A673 (cell line): ENCODE results near the gene MYMK. TPM values are rescaled to one million over a fixed set of nuclear protein-coding genes. Genes with fewer than 3 reads are reported as not detected.

Experiments
- BruUV-seq: library from RNA; stranded (reverse); fragments of 400-500 nt; replicated peaks from 2 replicates; lab custom pipeline; 2021; lab: Mats Ljungman, UMichigan
- CTCF ChIA-PET: fragments of 300-600 bp; sonication (Branson Sonifier 250); formaldehyde crosslinking; loops from one replicate; lab custom pipeline; 2022; ENCODE audit warnings: antibody characterized with exemption; lab: Charles Lee
- POLR2A ChIA-PET: fragments of 300-600 bp; sonication (Branson Sonifier 250); formaldehyde crosslinking; loops from one replicate; lab custom pipeline; 2022; ENCODE audit warnings: antibody characterized with exemption; ENCODE audit not compliant: low non-redundant PET; lab: Charles Lee
- DNase-seq: peaks from one replicate; pipeline ENCODE4 v3.0.0-alpha.2; 2015; ENCODE audit warnings: low spot score
- H3K27ac ChIP-seq: fragments of 200-600 bp; sonication (generic); 2 replicates; pipeline ENCODE4 v1.5.1; 2016; ENCODE audit warnings: mixed run types, low read depth, mild to moderate bottlenecking, mixed read lengths, antibody characterized with exemption, low read length; ENCODE audit not compliant: poor library complexity, severe bottlenecking
- H3K27me3 ChIP-seq: fragments of 200-600 bp; sonication (generic); replicated peaks from 2 replicates; pipeline ENCODE4 v1.6.1; 2017; ENCODE audit warnings: mixed run types, low read depth, mild to moderate bottlenecking, mixed read lengths, antibody characterized with exemption, low read length; ENCODE audit not compliant: insufficient read depth, poor library complexity
- H3K36me3 ChIP-seq: fragments of 200-600 bp; sonication (generic); 2 replicates; pipeline ENCODE4 v1.6.1; 2016; ENCODE audit warnings: mixed run types, mild to moderate bottlenecking, mixed read lengths, antibody characterized with exemption, low read length; ENCODE audit not compliant: insufficient read depth, poor library complexity, severe bottlenecking
- H3K4me1 ChIP-seq: fragments of 200-600 bp; sonication (generic); 2 replicates; pipeline ENCODE4 v1.6.1; 2017; ENCODE audit warnings: mixed run types, mild to moderate bottlenecking, mixed read lengths, antibody characterized with exemption, low read length; ENCODE audit not compliant: insufficient read depth, poor library complexity, severe bottlenecking
- H3K4me3 ChIP-seq: fragments of 200-600 bp; sonication (generic); 2 replicates; pipeline ENCODE4 v1.5.1; 2016; ENCODE audit warnings: low read depth, mixed run types, mild to moderate bottlenecking, mixed read lengths, low read length; ENCODE audit not compliant: poor library complexity, severe bottlenecking
- H3K9me3 ChIP-seq: fragments of 200-600 bp; sonication (generic); 2 replicates; pipeline ENCODE4 v1.6.1; 2016; ENCODE audit warnings: mixed run types, low read depth, mild to moderate bottlenecking, mixed read lengths, antibody characterized with exemption, low read length; ENCODE audit not compliant: poor library complexity, severe bottlenecking
- EZH2 ChIP-seq: fragments of 200-600 bp; sonication (generic); IDR thresholded peaks from 2 replicates; pipeline ENCODE4 v1.6.1; 2017; ENCODE audit warnings: borderline replicate concordance, low read depth, mild to moderate bottlenecking, mixed read lengths, antibody characterized with exemption, low read length; ENCODE audit not compliant: poor library complexity, severe bottlenecking
- intact Hi-C: fragments of 100-400 bp; cut with micrococcal nuclease; formaldehyde crosslinking; loops from one replicate; pipeline ENCODE4 v1.10.0; 2022; ENCODE audit not compliant: unreplicated experiment
- total RNA-seq: library from RNA; stranded (reverse); gene quantifications from 2 replicates; pipeline ENCODE4 v1.2.3, GENCODE V29; 2021
- TF ChIP-seq, protein P1 (sequence below): fragments of 300-800, 200-600 bp; sonication (generic); conservative IDR thresholded peaks from 2 replicates; pipeline ENCODE4 v1.5.1; 2017; ENCODE audit warnings: low read depth, mild to moderate bottlenecking, antibody characterized with exemption, low read length, moderate library complexity, mixed read lengths

The MYMK gene
- total RNA-seq, 1 experiment from 2014 or later, result not detected

DNA sequence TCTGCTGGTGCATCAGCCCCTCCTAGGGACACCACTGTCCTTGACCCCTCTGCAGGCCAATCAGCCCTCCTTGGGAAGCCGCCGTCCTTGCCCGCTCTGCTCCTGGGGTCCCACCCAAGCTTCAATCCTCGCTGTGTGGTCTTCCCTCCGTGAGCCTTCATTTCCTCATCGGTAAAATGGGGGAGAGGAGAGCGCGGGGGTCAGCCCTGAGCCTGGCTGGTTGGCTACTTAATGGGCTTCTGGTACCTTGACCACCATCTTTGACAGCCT, 33.2 kb downstream of the MYMK start:
- TF ChIP-seq EZH2, result no peak
- TF ChIP-seq, protein P1, sequence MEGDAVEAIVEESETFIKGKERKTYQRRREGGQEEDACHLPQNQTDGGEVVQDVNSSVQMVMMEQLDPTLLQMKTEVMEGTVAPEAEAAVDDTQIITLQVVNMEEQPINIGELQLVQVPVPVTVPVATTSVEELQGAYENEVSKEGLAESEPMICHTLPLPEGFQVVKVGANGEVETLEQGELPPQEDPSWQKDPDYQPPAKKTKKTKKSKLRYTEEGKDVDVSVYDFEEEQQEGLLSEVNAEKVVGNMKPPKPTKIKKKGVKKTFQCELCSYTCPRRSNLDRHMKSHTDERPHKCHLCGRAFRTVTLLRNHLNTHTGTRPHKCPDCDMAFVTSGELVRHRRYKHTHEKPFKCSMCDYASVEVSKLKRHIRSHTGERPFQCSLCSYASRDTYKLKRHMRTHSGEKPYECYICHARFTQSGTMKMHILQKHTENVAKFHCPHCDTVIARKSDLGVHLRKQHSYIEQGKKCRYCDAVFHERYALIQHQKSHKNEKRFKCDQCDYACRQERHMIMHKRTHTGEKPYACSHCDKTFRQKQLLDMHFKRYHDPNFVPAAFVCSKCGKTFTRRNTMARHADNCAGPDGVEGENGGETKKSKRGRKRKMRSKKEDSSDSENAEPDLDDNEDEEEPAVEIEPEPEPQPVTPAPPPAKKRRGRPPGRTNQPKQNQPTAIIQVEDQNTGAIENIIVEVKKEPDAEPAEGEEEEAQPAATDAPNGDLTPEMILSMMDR, result no peak
- intact Hi-C loops, result no loop called here
- POLR2A ChIA-PET, result no interaction called here
- Histone ChIP-seq H3K27ac (no peak overlapping the region), H3K27me3 (no peaks in the 10 kb centered on the region), H3K4me1 (no peaks in the 10 kb centered on the region), H3K4me3 (no peak overlapping the region), H3K36me3 (no peaks in the 10 kb centered on the region), H3K9me3 (no peaks in the 10 kb centered on the region)
- BruUV-seq, result no TSS peak
- CTCF ChIA-PET, result no interaction called here
- no peak for DNase-seq

DNA sequence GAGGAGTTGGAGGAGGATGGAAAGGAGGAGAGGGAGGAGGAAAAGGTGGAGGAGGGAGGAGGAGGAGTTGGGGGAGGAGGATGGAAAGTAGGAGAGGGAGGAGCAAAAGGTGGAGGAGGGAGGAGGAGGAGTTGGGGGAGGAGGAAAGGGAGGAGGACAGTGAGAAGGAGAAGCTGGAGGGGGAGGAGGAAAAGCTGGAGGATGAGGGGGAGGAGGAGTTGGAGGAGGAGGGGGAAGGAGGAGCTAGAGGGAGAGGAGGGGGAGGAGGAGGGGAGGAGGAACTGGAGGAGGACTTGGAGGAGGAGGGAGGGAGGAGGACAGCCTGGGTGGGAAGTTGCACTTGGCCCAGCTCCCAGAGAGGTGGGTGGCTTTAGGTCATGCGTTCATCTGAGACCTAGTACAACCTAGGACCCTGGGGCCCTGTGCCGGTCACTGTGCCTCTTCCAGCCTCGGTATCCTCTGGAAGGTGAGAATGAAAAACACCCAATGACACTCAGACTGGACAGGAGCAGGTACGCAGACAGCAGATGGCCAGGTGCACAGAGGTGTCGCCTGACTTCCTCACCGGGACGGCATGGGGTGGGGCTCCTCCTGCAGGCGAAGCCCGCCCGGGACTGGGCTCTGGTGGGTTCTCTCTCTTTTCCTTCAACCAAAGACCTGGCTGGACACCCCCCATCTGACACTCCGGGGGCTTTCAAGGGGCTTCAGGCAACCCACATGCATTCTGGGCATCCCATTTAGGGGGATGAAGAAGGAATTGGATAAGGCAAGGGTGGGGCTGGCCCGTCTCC, 33.7 kb downstream of the MYMK start:
- H3K4me3 ChIP-seq, result no peak overlapping the region
- ChIA-PET CTCF (interaction anchor here (0.7 kb wide), 1 partner anchor 301 kb away, joined by 5 read pairs; no protein-coding TSS in a partner anchor), POLR2A (interaction anchor here (0.6 to 0.7 kb wide), 2 partner anchors 87 to 205 kb away, joined by 5 to 22 read pairs; no protein-coding TSS in a partner anchor)
- H3K27me3 ChIP-seq, result no peaks in the 10 kb centered on the region
- H3K4me1 ChIP-seq, result no peaks in the 10 kb centered on the region
- TF ChIP-seq, protein P1, result no peak
- no peak for TF ChIP-seq EZH2
- BruUV-seq, result no TSS peak
- no peaks in the 10 kb centered on the region for H3K36me3 ChIP-seq
- peak; percentile 22 for DNase-seq
- no peak overlapping the region for H3K27ac ChIP-seq
- intact Hi-C loops, result no loop called here
- no peaks in the 10 kb centered on the region for H3K9me3 ChIP-seq

DNA sequence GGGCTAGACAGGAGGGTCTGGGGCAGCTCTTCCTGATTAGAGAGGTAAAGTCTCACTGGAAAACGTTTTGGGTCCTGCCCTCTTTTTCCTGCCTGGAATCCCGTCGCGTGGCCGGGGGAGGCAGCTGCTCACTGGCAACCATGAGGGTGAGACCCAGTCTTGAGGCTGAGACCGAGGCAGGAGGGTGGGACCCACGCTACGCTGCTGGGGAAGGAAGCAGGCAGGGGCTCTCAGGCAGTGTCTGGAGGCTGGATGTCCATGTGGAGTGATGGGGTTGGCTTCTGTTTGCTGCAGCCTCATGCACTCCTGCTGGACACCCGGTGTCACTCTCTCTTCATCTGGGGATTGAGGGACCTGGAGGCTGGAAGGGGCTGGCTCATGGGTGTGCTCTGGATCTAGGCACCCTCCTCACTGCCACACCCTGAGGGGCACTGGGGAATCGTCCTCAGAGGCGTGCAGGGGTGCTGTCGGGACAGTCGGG, 34.5 kb downstream of the MYMK start:
- BruUV-seq, result no TSS peak
- H3K27ac ChIP-seq, result no peak overlapping the region
- H3K4me3 ChIP-seq, result no peak overlapping the region
- no peaks in the 10 kb centered on the region for H3K9me3 ChIP-seq
- H3K4me1 ChIP-seq, result no peaks in the 10 kb centered on the region
- ChIA-PET CTCF (no interaction called here), POLR2A (interaction anchor here (0.6 kb wide), 1 partner anchor 205 kb away, joined by 5 read pairs; no protein-coding TSS in a partner anchor)
- H3K36me3 ChIP-seq, result no peaks in the 10 kb centered on the region
- no peak for TF ChIP-seq EZH2
- TF ChIP-seq, protein P1, result no peak
- intact Hi-C loops, result no loop called here
- H3K27me3 ChIP-seq, result no peaks in the 10 kb centered on the region
- no peak for DNase-seq
